ENCODE data around the gene FOXP1. TPM values are rescaled to one million over a fixed set of nuclear protein-coding genes. Genes with fewer than 3 reads are reported as not detected.

The FOXP1 gene
- total RNA-seq, 1 donor from 2014 or later, result 107 TPM

- Histone ChIP-seq H3K4me1 (ENCODE audit: insufficient read depth, low read length) (peaks cover 21% of the 10 kb centered on the region), H2AFZ (ENCODE audit: low read depth, low read length) (no peak overlapping the region), H3K9ac (ENCODE audit: low read length) (no peak overlapping the region), H3K9me3 (ENCODE audit: insufficient read depth, low read depth, low read length) (no peaks in the 10 kb centered on the region), H3K27ac (ENCODE audit: low read depth, low read length) (peak overlapping the region; percentile 78), H4K20me1 (ENCODE audit: insufficient read depth, low read length) (peaks cover 36% of the 10 kb centered on the region), H3K4me2 (ENCODE audit: low read length) (no peak overlapping the region), H3K27me3 (ENCODE audit: insufficient read depth, low read length) (no peaks in the 10 kb centered on the region), H3K79me2 (ENCODE audit: insufficient read depth, low read length) (peaks cover 61% of the 10 kb centered on the region), H3K4me3 (ENCODE audit: insufficient read depth, low read depth, low read length) (no peak overlapping the region), H3K36me3 (ENCODE audit: insufficient read depth, low read length) (no peaks in the 10 kb centered on the region)
- H3K4me1 Mint-ChIP-seq (ENCODE audit: low read depth, unreplicated experiment), result peaks cover 46% of the 10 kb centered on the region
- no peak overlapping the region for H3K4me3 Mint-ChIP-seq (ENCODE audit: unreplicated experiment)
- H3K27ac Mint-ChIP-seq (ENCODE audit: unreplicated experiment), result no peak overlapping the region
- DNase-seq (ENCODE audit: low read depth), result no peak
- peaks cover 5% of the 10 kb centered on the region for H3K36me3 Mint-ChIP-seq (ENCODE audit: low read depth, unreplicated experiment)
- no peaks in the 10 kb centered on the region for H3K27me3 Mint-ChIP-seq (ENCODE audit: low read depth, unreplicated experiment)
- TF ChIP-seq CTCF (IDR thresholded peaks at IDR 0.05; ENCODE audit: insufficient read depth, low read depth, low read length), result no peak
- TF ChIP-seq EZH2 (IDR thresholded peaks at IDR 0.05; ENCODE audit: insufficient read depth, low read length), result no peak
- H3K9me3 Mint-ChIP-seq (ENCODE audit: unreplicated experiment), result no peaks in the 10 kb centered on the region
- no peak for FAIRE-seq
These were observed 508.0 kb downstream of the FOXP1 start for GRCh38 chr3:71075494-71075893.

- peak overlapping the region; percentile 88 for H3K27ac Mint-ChIP-seq (ENCODE audit: unreplicated experiment)
- H3K4me3 Mint-ChIP-seq (ENCODE audit: unreplicated experiment), result no peak overlapping the region
- peaks cover 49% of the 10 kb centered on the region for H3K4me1 Mint-ChIP-seq (ENCODE audit: low read depth, unreplicated experiment)
These were observed 509.1 kb downstream of the FOXP1 start for GRCh38 chr3:71074423-71074822.

More at GRCh38 chr3:71074423-71074822, 509.1 kb downstream of the FOXP1 start:
- peaks cover 41% of the 10 kb centered on the region for H4K20me1 ChIP-seq (ENCODE audit: insufficient read depth, low read length)
- H3K36me3 ChIP-seq (ENCODE audit: insufficient read depth, low read length), result no peaks in the 10 kb centered on the region
- no peaks in the 10 kb centered on the region for H3K9me3 Mint-ChIP-seq (ENCODE audit: unreplicated experiment)
- no peaks in the 10 kb centered on the region for H3K27me3 Mint-ChIP-seq (ENCODE audit: low read depth, unreplicated experiment)
- FAIRE-seq (peak; percentile 45), DNase-seq (ENCODE audit: low read depth) (no peak)
- peaks cover 3% of the 10 kb centered on the region for H3K36me3 Mint-ChIP-seq (ENCODE audit: low read depth, unreplicated experiment)
- no peak overlapping the region for H3K4me3 ChIP-seq (ENCODE audit: insufficient read depth, low read depth, low read length)
- no peak overlapping the region for H2AFZ ChIP-seq (ENCODE audit: low read depth, low read length)
- H3K4me1 ChIP-seq (ENCODE audit: insufficient read depth, low read length), result peaks cover 21% of the 10 kb centered on the region
- H3K27ac ChIP-seq (ENCODE audit: low read depth, low read length), result peak overlapping the region; percentile 78
- peak overlapping the region; percentile 50 for H3K9ac ChIP-seq (ENCODE audit: low read length)
- H3K9me3 ChIP-seq (ENCODE audit: insufficient read depth, low read depth, low read length), result no peaks in the 10 kb centered on the region
- H3K4me2 ChIP-seq (ENCODE audit: low read length), result peak overlapping the region; percentile 30
- TF ChIP-seq CTCF (IDR thresholded peaks at IDR 0.05; ENCODE audit: insufficient read depth, low read depth, low read length), result no peak
- no peak for TF ChIP-seq EZH2 (IDR thresholded peaks at IDR 0.05; ENCODE audit: insufficient read depth, low read length)
- H3K27me3 ChIP-seq (ENCODE audit: insufficient read depth, low read length), result no peaks in the 10 kb centered on the region
- H3K79me2 ChIP-seq (ENCODE audit: insufficient read depth, low read length), result peaks cover 66% of the 10 kb centered on the region

All from astrocyte (in vitro differentiated cells and primary cell).